ENCODE measurements around the gene CST9L.

DNA sequence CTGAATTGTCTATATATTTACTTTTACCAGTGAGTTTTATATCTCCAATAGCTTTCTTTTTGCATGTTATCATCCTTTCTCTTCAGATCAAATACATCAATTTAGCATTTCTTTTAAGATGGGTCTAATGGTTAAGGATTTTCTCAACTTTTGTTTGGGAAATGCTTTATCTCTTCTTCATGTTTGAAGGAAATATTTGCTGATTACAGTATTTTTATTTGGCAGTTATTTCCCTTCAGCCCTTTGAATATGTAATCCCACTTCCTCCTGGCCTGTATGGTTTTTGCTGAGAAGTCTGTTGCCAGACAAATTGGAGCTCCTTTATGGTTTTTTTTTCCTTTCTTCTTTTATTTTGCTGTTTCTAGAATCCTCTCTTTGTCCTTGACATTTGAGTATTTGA lies 6.7 kb upstream of the CST9L start:
- TF ChIP-seq TAF1 (IDR thresholded peaks at IDR 0.05; ENCODE audit: low read depth, low read length) (no peak), PAX5 (IDR thresholded peaks at IDR 0.05; ENCODE audit: insufficient read depth, low read length, severe bottlenecking) (no peak), POLR2A (IDR thresholded peaks at IDR 0.05; ENCODE audit: low read depth, low read length) (no peak), POLR2AphosphoS5 (IDR thresholded peaks at IDR 0.05; ENCODE audit: low read depth, low read length) (no peak), SPI1 (IDR thresholded peaks at IDR 0.05; ENCODE audit: low read depth, low read length) (no peak)

Measured in GM12891 (cell line).